ENCODE results near the gene PHETA2.

DNA sequence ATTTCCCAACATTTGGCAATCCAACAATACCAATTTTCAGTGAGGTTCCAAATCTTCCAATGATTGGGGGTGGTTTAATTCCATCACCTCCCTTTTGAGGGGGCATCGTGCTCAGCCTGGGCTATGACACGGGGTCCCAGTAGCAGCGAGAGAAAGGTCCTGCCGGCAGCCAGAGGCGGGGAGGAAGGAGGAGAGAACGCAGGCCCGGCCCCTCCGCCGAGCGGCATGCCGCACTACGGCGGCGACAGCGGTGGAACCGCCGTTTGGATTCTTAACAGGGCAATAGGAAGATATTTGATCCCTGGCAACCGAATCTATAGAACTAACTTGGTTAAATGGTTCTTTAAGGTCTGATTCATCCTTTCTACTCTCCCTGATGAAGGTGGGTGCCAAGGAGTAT, 34.8 kb downstream of the PHETA2 start:
- TF ChIP-seq CEBPB (IDR thresholded peaks at IDR 0.05; ENCODE audit: low read depth, low read length): no peak
- TF ChIP-seq SP2 (IDR thresholded peaks at IDR 0.05; ENCODE audit: low read length): no peak
- TF ChIP-seq, protein P1, sequence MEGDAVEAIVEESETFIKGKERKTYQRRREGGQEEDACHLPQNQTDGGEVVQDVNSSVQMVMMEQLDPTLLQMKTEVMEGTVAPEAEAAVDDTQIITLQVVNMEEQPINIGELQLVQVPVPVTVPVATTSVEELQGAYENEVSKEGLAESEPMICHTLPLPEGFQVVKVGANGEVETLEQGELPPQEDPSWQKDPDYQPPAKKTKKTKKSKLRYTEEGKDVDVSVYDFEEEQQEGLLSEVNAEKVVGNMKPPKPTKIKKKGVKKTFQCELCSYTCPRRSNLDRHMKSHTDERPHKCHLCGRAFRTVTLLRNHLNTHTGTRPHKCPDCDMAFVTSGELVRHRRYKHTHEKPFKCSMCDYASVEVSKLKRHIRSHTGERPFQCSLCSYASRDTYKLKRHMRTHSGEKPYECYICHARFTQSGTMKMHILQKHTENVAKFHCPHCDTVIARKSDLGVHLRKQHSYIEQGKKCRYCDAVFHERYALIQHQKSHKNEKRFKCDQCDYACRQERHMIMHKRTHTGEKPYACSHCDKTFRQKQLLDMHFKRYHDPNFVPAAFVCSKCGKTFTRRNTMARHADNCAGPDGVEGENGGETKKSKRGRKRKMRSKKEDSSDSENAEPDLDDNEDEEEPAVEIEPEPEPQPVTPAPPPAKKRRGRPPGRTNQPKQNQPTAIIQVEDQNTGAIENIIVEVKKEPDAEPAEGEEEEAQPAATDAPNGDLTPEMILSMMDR (IDR thresholded peaks at IDR 0.05; ENCODE audit: control extremely low read depth in 1 of 3, insufficient read depth in 1 of 3, low read depth in 1 of 3, low read length in 3 of 3): no peak
- TF ChIP-seq MAFK (IDR thresholded peaks at IDR 0.05; ENCODE audit: low read depth, low read length): no peak
- TF ChIP-seq EP300 (IDR thresholded peaks at IDR 0.05; ENCODE audit: borderline replicate concordance in 1 of 2, low read depth in 2 of 2, low read length in 2 of 2): no peak

All from H1 (cell line).